ENCODE data around the gene NOTCH1. TPM values are rescaled to one million over a fixed set of nuclear protein-coding genes. Genes with fewer than 3 reads are reported as not detected.

Gene NOTCH1
- total RNA-seq, 1 donor from 2014 or later, result 26.6 TPM

DNA sequence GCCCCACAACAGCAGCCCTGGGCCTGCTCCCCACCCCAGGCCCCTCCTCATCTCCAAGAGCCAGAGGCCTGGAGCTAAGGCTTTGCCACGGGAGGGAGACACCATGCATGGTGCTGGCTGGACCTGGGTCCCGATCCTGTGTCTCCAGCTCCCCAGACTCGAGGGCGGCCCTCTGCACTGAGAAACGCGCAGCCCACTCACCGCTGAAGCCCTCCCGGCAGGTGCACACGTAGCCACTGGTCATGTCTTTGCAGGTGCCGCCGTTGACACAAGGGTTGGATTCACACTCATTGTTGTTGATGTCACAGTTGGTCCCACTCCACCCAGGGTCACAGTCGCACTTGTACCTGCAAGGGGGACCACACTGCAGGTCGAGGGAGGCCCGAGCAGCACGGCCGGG, 32.7 kb downstream of the NOTCH1 start:
- Mint-ChIP-seq H3K9me3 (no peaks in the 10 kb centered on the region), H3K4me3 (no peak overlapping the region), H3K36me3 (ENCODE audit: low read depth) (peaks cover 52% of the 10 kb centered on the region), H3K4me1 (no peaks in the 10 kb centered on the region), H3K27me3 (no peaks in the 10 kb centered on the region), H3K27ac (no peak overlapping the region)
- POLR2A ChIA-PET, result no interaction called here
- CTCF ChIA-PET, result no interaction called here
- DNase-seq (no peak), ATAC-seq (ENCODE audit: low read depth) (no peak)
- intact Hi-C loops (cut with micrococcal nuclease), result no loop called here
- TF ChIP-seq, protein P1, sequence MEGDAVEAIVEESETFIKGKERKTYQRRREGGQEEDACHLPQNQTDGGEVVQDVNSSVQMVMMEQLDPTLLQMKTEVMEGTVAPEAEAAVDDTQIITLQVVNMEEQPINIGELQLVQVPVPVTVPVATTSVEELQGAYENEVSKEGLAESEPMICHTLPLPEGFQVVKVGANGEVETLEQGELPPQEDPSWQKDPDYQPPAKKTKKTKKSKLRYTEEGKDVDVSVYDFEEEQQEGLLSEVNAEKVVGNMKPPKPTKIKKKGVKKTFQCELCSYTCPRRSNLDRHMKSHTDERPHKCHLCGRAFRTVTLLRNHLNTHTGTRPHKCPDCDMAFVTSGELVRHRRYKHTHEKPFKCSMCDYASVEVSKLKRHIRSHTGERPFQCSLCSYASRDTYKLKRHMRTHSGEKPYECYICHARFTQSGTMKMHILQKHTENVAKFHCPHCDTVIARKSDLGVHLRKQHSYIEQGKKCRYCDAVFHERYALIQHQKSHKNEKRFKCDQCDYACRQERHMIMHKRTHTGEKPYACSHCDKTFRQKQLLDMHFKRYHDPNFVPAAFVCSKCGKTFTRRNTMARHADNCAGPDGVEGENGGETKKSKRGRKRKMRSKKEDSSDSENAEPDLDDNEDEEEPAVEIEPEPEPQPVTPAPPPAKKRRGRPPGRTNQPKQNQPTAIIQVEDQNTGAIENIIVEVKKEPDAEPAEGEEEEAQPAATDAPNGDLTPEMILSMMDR (IDR thresholded peaks at IDR 0.05), result no peak

GRCh38 chr9:136512651-136513071, 33.2 kb downstream of the NOTCH1 start:
- POLR2A ChIA-PET, result no interaction called here
- intact Hi-C loops (cut with micrococcal nuclease), result no loop called here
- ATAC-seq (ENCODE audit: low read depth) (peak; percentile 80), DNase-seq (no peak)
- H3K36me3 Mint-ChIP-seq (ENCODE audit: low read depth), result peaks cover 56% of the 10 kb centered on the region
- TF ChIP-seq, protein P1 (IDR thresholded peaks at IDR 0.05), result no peak
- no peak overlapping the region for H3K27ac Mint-ChIP-seq
- CTCF ChIA-PET, result no interaction called here
- H3K4me3 Mint-ChIP-seq, result no peak overlapping the region
- no peaks in the 10 kb centered on the region for H3K4me1 Mint-ChIP-seq
- no peaks in the 10 kb centered on the region for H3K27me3 Mint-ChIP-seq
- no peaks in the 10 kb centered on the region for H3K9me3 Mint-ChIP-seq

- CTCF ChIA-PET, result no interaction called here
- H3K4me3 Mint-ChIP-seq, result no peak overlapping the region
- no peak overlapping the region for H3K27ac Mint-ChIP-seq
- H3K9me3 Mint-ChIP-seq, result no peaks in the 10 kb centered on the region
- POLR2A ChIA-PET, result no interaction called here
- no peaks in the 10 kb centered on the region for H3K4me1 Mint-ChIP-seq
- peaks cover 56% of the 10 kb centered on the region for H3K36me3 Mint-ChIP-seq (ENCODE audit: low read depth)
- ATAC-seq (ENCODE audit: low read depth), result no peak
- TF ChIP-seq, protein P1 (IDR thresholded peaks at IDR 0.05), result no peak
- DNase-seq, result no peak
- H3K27me3 Mint-ChIP-seq, result no peaks in the 10 kb centered on the region
- intact Hi-C loops (cut with micrococcal nuclease), result no loop called here
Measured at GRCh38 chr9:136511670-136512592, 33.9 kb downstream of the NOTCH1 start.

DNA sequence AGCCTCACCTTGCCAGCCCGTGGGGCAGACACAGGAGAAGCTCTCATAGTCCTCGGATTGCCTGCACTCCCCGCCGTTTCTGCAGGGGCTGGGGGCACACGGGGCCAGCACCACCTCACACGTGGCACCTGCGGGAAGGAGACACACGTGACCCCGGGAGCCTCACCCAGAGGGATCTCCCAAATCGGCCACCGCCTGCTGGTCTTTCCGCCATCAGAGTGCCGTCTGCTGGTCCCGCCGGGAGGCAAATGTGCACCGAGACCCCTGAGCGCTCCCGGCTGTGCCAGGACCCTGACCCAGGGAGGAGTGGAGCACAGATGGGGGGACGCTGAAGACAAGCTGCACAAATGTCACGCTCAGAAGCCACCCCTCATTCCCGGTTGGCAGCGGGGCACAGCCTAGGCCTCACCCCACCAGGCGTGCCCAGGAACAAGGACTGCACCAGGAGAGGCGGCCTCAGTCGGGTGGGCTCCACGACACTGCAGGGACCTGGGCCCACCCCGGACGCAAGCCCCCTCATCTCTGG, 34.6 kb downstream of the NOTCH1 start:
- Mint-ChIP-seq H3K27me3 (no peaks in the 10 kb centered on the region), H3K4me1 (no peaks in the 10 kb centered on the region), H3K36me3 (ENCODE audit: low read depth) (peaks cover 54% of the 10 kb centered on the region), H3K4me3 (no peak overlapping the region), H3K9me3 (no peaks in the 10 kb centered on the region), H3K27ac (no peak overlapping the region)
- ChIA-PET CTCF (no interaction called here), POLR2A (no interaction called here)
- TF ChIP-seq, protein P1 (IDR thresholded peaks at IDR 0.05), result no peak
- no peak for DNase-seq
- intact Hi-C loops (cut with micrococcal nuclease), result no loop called here
- ATAC-seq (ENCODE audit: low read depth), result no peak

GRCh38 chr9:136510561-136510960, 35.3 kb downstream of the NOTCH1 start:
- H3K4me3 Mint-ChIP-seq, result no peak overlapping the region
- ChIA-PET CTCF (no interaction called here), POLR2A (no interaction called here)
- no peaks in the 10 kb centered on the region for H3K27me3 Mint-ChIP-seq
- DNase-seq (no peak), ATAC-seq (ENCODE audit: low read depth) (no peak)
- intact Hi-C loops (cut with micrococcal nuclease), result no loop called here
- TF ChIP-seq, protein P1 (IDR thresholded peaks at IDR 0.05), result no peak
- no peak overlapping the region for H3K27ac Mint-ChIP-seq
- H3K36me3 Mint-ChIP-seq (ENCODE audit: low read depth), result peaks cover 53% of the 10 kb centered on the region
- H3K4me1 Mint-ChIP-seq, result no peaks in the 10 kb centered on the region
- no peaks in the 10 kb centered on the region for H3K9me3 Mint-ChIP-seq

Data from activated B cell treated with CpG ODN at 0.5 μM for 24 hours (primary cell).